Gastrocnemius medialis (tissue), 4 donors: ENCODE measurements around the gene CERS3.

ENCODE experiments used
- CTCF ChIP-seq, 5 experiments: fragments of 450-650 bp in 3 of 5; fragments of 200-600 bp in 2 of 5; sonication (generic) in 2 of 5; IDR thresholded peaks in 4 of 5; conservative IDR thresholded peaks in 1 of 5; 1 replicate in 4 of 5; 2 replicates in 1 of 5; pipeline ENCODE4 v1.5.1; 2016 to 2019; ENCODE audit warnings: antibody characterized with exemption in 5 of 5, mild to moderate bottlenecking in 3 of 5, moderate library complexity in 3 of 5
- POLR2A ChIP-seq, 2 donors: fragments of 450-650 bp; IDR thresholded peaks; one replicate each; pipeline ENCODE4 v1.6.1; 2017; ENCODE audit warnings: antibody characterized with exemption in 2 of 2, mild to moderate bottlenecking in 2 of 2, moderate library complexity in 2 of 2

DNA sequence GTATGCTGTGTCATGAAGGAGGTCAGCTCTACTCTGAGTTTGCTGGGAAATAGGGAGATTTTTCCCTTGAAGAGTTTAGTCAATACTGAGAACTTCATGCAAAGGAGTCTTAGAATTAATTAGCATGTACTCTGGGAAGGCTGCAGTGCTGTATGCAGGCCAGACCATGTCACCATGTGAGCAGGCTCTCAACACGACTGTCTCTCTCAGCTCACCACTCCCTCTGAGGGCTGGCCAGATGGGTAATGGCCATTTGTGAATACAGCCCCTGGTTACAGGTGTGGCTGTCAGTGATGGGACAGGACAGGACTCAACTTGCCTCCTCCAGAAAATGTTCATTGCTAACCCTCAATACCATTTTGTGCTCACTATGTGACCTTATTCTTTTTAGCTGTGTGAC is 5.1 kb upstream of the CERS3 start:
- no peak for TF ChIP-seq CTCF (IDR thresholded peaks at IDR 0.05 in 4 of 5, conservative IDR thresholded peaks at IDR 0.05 in 1 of 5)
- TF ChIP-seq POLR2A (IDR thresholded peaks at IDR 0.05) = no peak
